GM12878 (cell line): ENCODE data around the gene SYNRG. TPM values are rescaled to one million over a fixed set of nuclear protein-coding genes. Genes with fewer than 3 reads are reported as not detected.

Experiments used
- ATAC-seq: fragments of 200-7000 bp; cut with Tn5 transposase; 3 replicates; pipeline ENCODE4 v1.9.1; 2020; ENCODE audit warnings: mild to moderate bottlenecking, moderate library complexity
- BruUV-seq: library from RNA; stranded (reverse); fragments of 400-500 nt; replicated peaks from 2 replicates; lab custom pipeline; 2021; lab: Mats Ljungman, UMichigan
- CTCF ChIA-PET: fragments of 300-600 bp; sonication (Branson Sonifier 250); formaldehyde crosslinking; extraction: SDS; loops from one replicate; lab custom pipeline; 2021; ENCODE audit warnings: inconsistent platforms; lab: Yijun Ruan, JAX
- POLR2A ChIA-PET: fragments of 350-600 bp; formaldehyde crosslinking; extraction: SDS; loops from one replicate; lab custom pipeline; 2021; ENCODE audit warnings: inconsistent platforms; lab: Charles Lee
- RAD21 ChIA-PET: fragments of 300-600 bp; sonication (Branson Sonifier 250); formaldehyde crosslinking; loops from one replicate; lab custom pipeline; 2023; ENCODE audit warnings: antibody characterized with exemption; ENCODE audit not compliant: unreplicated experiment; lab: Charles Lee
- SMC1A ChIA-PET: fragments of 300-600 bp; sonication (Branson Sonifier 250); formaldehyde crosslinking; loops from one replicate; lab custom pipeline; 2023; ENCODE audit not compliant: unreplicated experiment, uncharacterized antibody; lab: Charles Lee
- DNase-seq: peaks from one replicate; pipeline ENCODE4 v3.0.0-alpha.2; 2011; ENCODE audit warnings: low read depth, low spot score
- FAIRE-seq: peaks from 3 replicates; lab custom pipeline; 2011; peaks lifted over from hg19 to GRCh38; lab: Jason Lieb, UNC
- H2AFZ ChIP-seq: 2 replicates; pipeline ENCODE4 v1.6.0; 2011; ENCODE audit warnings: low read depth, low read length, control low read depth; ENCODE audit not compliant: control insufficient read depth
- H3K27ac ChIP-seq: 2 replicates; pipeline ENCODE4 v1.5.1; 2011; ENCODE audit warnings: control low read depth; ENCODE audit not compliant: control insufficient read depth, insufficient read depth
- H3K27me3 ChIP-seq, 2 experiments: replicated peaks in 1 of 2; 2 replicates each; pipeline versions ENCODE4 v1.6.0 to v1.6.1; 2011; ENCODE audit warnings: low read length in 1 of 2; ENCODE audit not compliant: control insufficient read depth in 2 of 2, insufficient read depth in 2 of 2
- H3K36me3 ChIP-seq, 2 experiments: 2 replicates each; pipeline ENCODE4 v1.5.1; 2011; ENCODE audit warnings: low read length in 1 of 2; ENCODE audit not compliant: control insufficient read depth in 2 of 2, insufficient read depth in 2 of 2
- H3K4me1 ChIP-seq: 2 replicates; pipeline ENCODE4 v1.6.1; 2011; ENCODE audit warnings: mild to moderate bottlenecking, low read length, moderate library complexity, mixed read lengths; ENCODE audit not compliant: control insufficient read depth, insufficient read depth
- H3K4me2 ChIP-seq: 2 replicates; pipeline ENCODE4 v1.6.0; 2011; ENCODE audit warnings: control low read depth; ENCODE audit not compliant: control insufficient read depth, insufficient read depth
- H3K4me3 ChIP-seq: fragments of 200-600 bp; sonication (generic); 2 replicates; pipeline ENCODE4 v1.5.1; 2016
- H3K79me2 ChIP-seq: 2 replicates; pipeline ENCODE4 v1.6.0; 2011; ENCODE audit warnings: low read length; ENCODE audit not compliant: control insufficient read depth, insufficient read depth
- H3K9ac ChIP-seq: 2 replicates; pipeline ENCODE4 v1.8.0; 2011; ENCODE audit warnings: low read length, control low read depth, mixed read lengths; ENCODE audit not compliant: control insufficient read depth, insufficient read depth
- H3K9me3 ChIP-seq: replicated peaks from 3 replicates; pipeline ENCODE4 v1.5.1; 2011; ENCODE audit warnings: mild to moderate bottlenecking, low read length; ENCODE audit not compliant: control insufficient read depth, insufficient read depth
- H4K20me1 ChIP-seq: 2 replicates; pipeline ENCODE4 v1.6.0; 2011; ENCODE audit not compliant: control insufficient read depth, insufficient read depth
- ATF7 ChIP-seq: fragments of 450-650 bp; IDR thresholded peaks from 2 replicates; pipeline ENCODE4 v1.6.1; 2016; ENCODE audit warnings: low read depth, mild to moderate bottlenecking
- CBFB ChIP-seq: IDR thresholded peaks from 2 replicates; pipeline ENCODE4 v1.6.1; 2016; ENCODE audit warnings: antibody characterized with exemption, low read depth
- CHD1 ChIP-seq: IDR thresholded peaks from 2 replicates; pipeline ENCODE4 v1.6.1; 2012; ENCODE audit warnings: low read depth, low read length, improper control_type of control experiment
- EED ChIP-seq: sonication (generic); IDR thresholded peaks from 2 replicates; pipeline ENCODE4 v1.6.1; 2016; ENCODE audit warnings: antibody characterized with exemption, low read depth
- HDAC2 ChIP-seq: fragments of 200-600 bp; sonication (generic); IDR thresholded peaks from 2 replicates; pipeline ENCODE4 v1.6.1; 2017
- IKZF1 ChIP-seq: fragments of 450-650 bp; conservative IDR thresholded peaks from 2 replicates; pipeline ENCODE4 v1.6.1; 2017; ENCODE audit warnings: antibody characterized with exemption, mild to moderate bottlenecking
- KAT2A ChIP-seq: conservative IDR thresholded peaks from 2 replicates; pipeline ENCODE4 v1.6.1; 2011; ENCODE audit warnings: low read depth, low read length; ENCODE audit not compliant: control insufficient read depth
- NR2C1 ChIP-seq: fragments of 450-650 bp; IDR thresholded peaks from 2 replicates; pipeline ENCODE4 v1.6.1; 2017; ENCODE audit warnings: antibody characterized with exemption, mild to moderate bottlenecking, moderate library complexity
- PAX8 ChIP-seq: fragments of 450-650 bp; IDR thresholded peaks from 2 replicates; pipeline ENCODE4 v1.6.1; 2017; ENCODE audit warnings: mild to moderate bottlenecking, moderate library complexity
- POLR2AphosphoS2 ChIP-seq: IDR thresholded peaks from 2 replicates; pipeline ENCODE4 v1.6.1; 2011; ENCODE audit warnings: low read depth, mild to moderate bottlenecking, low read length, improper control_type of control experiment, moderate library complexity
- POU2F2 ChIP-seq: IDR thresholded peaks from 3 replicates; pipeline ENCODE4 v1.6.1; 2011; ENCODE audit warnings: low read depth, mild to moderate bottlenecking, low read length, borderline replicate concordance
- RAD51 ChIP-seq: fragments of 450-650 bp; IDR thresholded peaks from 2 replicates; pipeline ENCODE4 v1.6.1; 2016; ENCODE audit warnings: moderate library complexity, mild to moderate bottlenecking, inconsistent platforms
- RFX5 ChIP-seq: IDR thresholded peaks from 2 replicates; pipeline ENCODE4 v1.6.1; 2011; ENCODE audit warnings: low read depth, low read length, improper control_type of control experiment
- SIX5 ChIP-seq: IDR thresholded peaks from 2 replicates; pipeline ENCODE4 v1.6.1; 2011; ENCODE audit warnings: mild to moderate bottlenecking, low read depth, low read length, moderate library complexity; ENCODE audit not compliant: severe bottlenecking
- STAT3 ChIP-seq: IDR thresholded peaks from 2 replicates; pipeline ENCODE4 v1.6.1; 2011; ENCODE audit warnings: low read depth, low read length, improper control_type of control experiment
- WGBS: methylation state at CpG from one replicate; pipeline ENCODE4 v1.1.6; 2016; ENCODE audit warnings: low lambda C conversion rate; ENCODE audit not compliant: insufficient replicate concordance, insufficient coverage; ENCODE audit errors: missing lambda C conversion rate; 5-methylcytosine and 5-hydroxymethylcytosine counted together
- in situ Hi-C: fragments of 300-500 bp; cut with MboI; formaldehyde crosslinking; loops from 9 replicates; pipeline ENCODE4 v1.14.3; 2018; ENCODE audit warnings: mixed read lengths
- intact Hi-C: fragments of 100-400 bp; cut with micrococcal nuclease; formaldehyde crosslinking; loops from one replicate; pipeline ENCODE4 v1.14.2; 2022; ENCODE audit not compliant: unreplicated experiment
- polyA plus RNA-seq, 11 experiments: library from polyadenylated mRNA; depleted of rRNA in 4 of 11; unstranded in 6 of 11; stranded (reverse) in 5 of 11; fragments of >200 nt; fragmentation: Nextera tagmentation in 4 of 11; fragmentation: Illumina TruSeq in 1 of 11; extraction: Ambion mirVana in 4 of 11; extraction: Trizol in 1 of 11; gene quantifications; 1 replicate in 1 of 11; 2 replicates in 10 of 11; pipeline versions ENCODE4 v1.2.1 to v1.2.3, GENCODE V29; 2011 to 2016; ENCODE audit warnings: inconsistent platforms in 2 of 11, missing spikeins in 2 of 11, low read depth in 1 of 11
- total RNA-seq, 4 experiments: library from RNA; depleted of rRNA in 3 of 4; stranded (reverse); fragments of >200 nt in 3 of 4; fragmentation: Illumina TruSeq in 1 of 4; extraction: Trizol in 1 of 4; gene quantifications; 2 replicates each; pipeline versions ENCODE4 v1.2.1 to v1.2.3, GENCODE V29; 2013 to 2021
- TF ChIP-seq, protein P1 (sequence below): IDR thresholded peaks from 2 replicates; pipeline ENCODE4 v1.6.1; 2012; ENCODE audit warnings: low read depth, low read length, improper control_type of control experiment
- TF ChIP-seq, protein P2 (sequence below): fragments of 450-650 bp; IDR thresholded peaks from 2 replicates; pipeline ENCODE4 v1.6.1; 2016; ENCODE audit warnings: mild to moderate bottlenecking
- TF ChIP-seq, protein P3 (sequence below): IDR thresholded peaks from 2 replicates; pipeline ENCODE4 v1.6.1; 2012; ENCODE audit warnings: low read depth, low read length, improper control_type of control experiment
- TF ChIP-seq, protein P4 (sequence below): IDR thresholded peaks from 2 replicates; pipeline ENCODE4 v1.6.1; 2012; ENCODE audit warnings: mild to moderate bottlenecking, low read depth, low read length

The SYNRG gene
- total and polyA plus RNA-seq, 10 of the 15 experiments (the other 5 are each of a cell fraction or from before 2014, with no cell fraction given): 5.2 to 40.4 (median 26.7) TPM

DNA sequence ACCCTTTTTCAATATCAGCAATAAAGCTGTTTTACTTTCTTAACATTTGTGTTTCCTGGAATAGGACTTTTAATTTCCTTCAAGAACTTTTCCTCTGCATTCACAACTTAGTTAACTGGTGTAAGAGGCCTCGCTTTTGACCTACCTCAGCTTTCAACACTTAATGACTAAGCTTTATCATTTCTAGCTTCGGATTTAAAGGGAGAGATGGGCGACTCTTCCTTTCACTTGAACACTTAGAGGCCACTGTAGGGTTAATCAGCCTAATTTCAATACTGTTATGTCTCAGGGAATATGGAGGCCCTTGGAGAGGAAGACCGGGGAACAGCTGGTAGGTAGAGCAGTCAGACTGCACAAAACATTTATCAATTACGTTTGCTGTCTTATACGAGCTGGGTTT is 4.7 kb downstream of the SYNRG start (continued):
- TF ChIP-seq EED: no peak
- no peak for TF ChIP-seq CHD1
- TF ChIP-seq CBFB: no peak
- TF ChIP-seq, protein P1, sequence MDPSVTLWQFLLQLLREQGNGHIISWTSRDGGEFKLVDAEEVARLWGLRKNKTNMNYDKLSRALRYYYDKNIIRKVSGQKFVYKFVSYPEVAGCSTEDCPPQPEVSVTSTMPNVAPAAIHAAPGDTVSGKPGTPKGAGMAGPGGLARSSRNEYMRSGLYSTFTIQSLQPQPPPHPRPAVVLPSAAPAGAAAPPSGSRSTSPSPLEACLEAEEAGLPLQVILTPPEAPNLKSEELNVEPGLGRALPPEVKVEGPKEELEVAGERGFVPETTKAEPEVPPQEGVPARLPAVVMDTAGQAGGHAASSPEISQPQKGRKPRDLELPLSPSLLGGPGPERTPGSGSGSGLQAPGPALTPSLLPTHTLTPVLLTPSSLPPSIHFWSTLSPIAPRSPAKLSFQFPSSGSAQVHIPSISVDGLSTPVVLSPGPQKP: no peak

DNA sequence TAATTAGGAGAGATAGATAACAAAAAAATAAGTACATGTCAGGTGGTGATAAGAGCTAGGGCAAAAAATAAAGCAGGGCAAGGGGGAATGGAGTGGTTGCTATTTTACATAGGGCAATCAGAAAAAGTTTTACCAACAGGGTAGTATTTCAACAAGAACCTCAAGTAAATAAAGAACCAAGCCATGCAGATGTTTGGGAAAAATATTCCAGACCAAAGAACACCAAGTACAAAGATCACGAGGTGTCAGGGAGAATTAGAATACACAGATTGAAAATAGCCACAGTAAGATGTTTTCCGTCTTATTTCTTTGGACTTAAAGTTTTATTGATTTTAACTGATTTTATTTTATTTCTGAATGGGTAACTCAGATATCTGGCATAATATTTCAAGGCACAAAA is 11.1 kb downstream of the SYNRG start:
- 47% methylated on average over 2 of the region's 2 CpGs for WGBS
- RAD21 ChIA-PET: no interaction called here
- Histone ChIP-seq H3K4me2 (no peak overlapping the region), H3K27ac (no peak overlapping the region), H4K20me1 (no peaks in the 10 kb centered on the region; the same call in 1 of the 2 replicates), H3K9ac (no peak overlapping the region), H3K79me2 (peaks cover 3% of the 10 kb centered on the region), H3K27me3 (no peaks in the 10 kb centered on the region), H2AFZ (no peak overlapping the region), H3K9me3 (no peaks in the 10 kb centered on the region), H3K36me3 (peaks cover 2 to 21% of the 10 kb centered on the region in 2 experiments), H3K4me3 (no peak overlapping the region), H3K4me1 (no peaks in the 10 kb centered on the region)
- FAIRE-seq (no peak), DNase-seq (no peak), ATAC-seq (no peak)
- no TSS peak for BruUV-seq
- in situ Hi-C loops (no loop called here), intact Hi-C loops (no loop called here)
- POLR2A ChIA-PET: no interaction called here
- CTCF ChIA-PET: no interaction called here
- SMC1A ChIA-PET: no interaction called here
- TF ChIP-seq, protein P2, sequence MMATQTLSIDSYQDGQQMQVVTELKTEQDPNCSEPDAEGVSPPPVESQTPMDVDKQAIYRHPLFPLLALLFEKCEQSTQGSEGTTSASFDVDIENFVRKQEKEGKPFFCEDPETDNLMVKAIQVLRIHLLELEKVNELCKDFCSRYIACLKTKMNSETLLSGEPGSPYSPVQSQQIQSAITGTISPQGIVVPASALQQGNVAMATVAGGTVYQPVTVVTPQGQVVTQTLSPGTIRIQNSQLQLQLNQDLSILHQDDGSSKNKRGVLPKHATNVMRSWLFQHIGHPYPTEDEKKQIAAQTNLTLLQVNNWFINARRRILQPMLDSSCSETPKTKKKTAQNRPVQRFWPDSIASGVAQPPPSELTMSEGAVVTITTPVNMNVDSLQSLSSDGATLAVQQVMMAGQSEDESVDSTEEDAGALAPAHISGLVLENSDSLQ: no peak
- no peak for TF ChIP-seq NR2C1
- TF ChIP-seq RFX5: no peak
- no peak for TF ChIP-seq PAX8
- TF ChIP-seq, protein P3, sequence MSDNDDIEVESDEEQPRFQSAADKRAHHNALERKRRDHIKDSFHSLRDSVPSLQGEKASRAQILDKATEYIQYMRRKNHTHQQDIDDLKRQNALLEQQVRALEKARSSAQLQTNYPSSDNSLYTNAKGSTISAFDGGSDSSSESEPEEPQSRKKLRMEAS: no peak
- TF ChIP-seq IKZF1: no peak
- no peak for TF ChIP-seq POLR2AphosphoS2
- TF ChIP-seq POU2F2: no peak
- no peak for TF ChIP-seq SIX5
- no peak for TF ChIP-seq KAT2A
- TF ChIP-seq, protein P4, sequence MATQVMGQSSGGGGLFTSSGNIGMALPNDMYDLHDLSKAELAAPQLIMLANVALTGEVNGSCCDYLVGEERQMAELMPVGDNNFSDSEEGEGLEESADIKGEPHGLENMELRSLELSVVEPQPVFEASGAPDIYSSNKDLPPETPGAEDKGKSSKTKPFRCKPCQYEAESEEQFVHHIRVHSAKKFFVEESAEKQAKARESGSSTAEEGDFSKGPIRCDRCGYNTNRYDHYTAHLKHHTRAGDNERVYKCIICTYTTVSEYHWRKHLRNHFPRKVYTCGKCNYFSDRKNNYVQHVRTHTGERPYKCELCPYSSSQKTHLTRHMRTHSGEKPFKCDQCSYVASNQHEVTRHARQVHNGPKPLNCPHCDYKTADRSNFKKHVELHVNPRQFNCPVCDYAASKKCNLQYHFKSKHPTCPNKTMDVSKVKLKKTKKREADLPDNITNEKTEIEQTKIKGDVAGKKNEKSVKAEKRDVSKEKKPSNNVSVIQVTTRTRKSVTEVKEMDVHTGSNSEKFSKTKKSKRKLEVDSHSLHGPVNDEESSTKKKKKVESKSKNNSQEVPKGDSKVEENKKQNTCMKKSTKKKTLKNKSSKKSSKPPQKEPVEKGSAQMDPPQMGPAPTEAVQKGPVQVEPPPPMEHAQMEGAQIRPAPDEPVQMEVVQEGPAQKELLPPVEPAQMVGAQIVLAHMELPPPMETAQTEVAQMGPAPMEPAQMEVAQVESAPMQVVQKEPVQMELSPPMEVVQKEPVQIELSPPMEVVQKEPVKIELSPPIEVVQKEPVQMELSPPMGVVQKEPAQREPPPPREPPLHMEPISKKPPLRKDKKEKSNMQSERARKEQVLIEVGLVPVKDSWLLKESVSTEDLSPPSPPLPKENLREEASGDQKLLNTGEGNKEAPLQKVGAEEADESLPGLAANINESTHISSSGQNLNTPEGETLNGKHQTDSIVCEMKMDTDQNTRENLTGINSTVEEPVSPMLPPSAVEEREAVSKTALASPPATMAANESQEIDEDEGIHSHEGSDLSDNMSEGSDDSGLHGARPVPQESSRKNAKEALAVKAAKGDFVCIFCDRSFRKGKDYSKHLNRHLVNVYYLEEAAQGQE: no peak
- no peak for TF ChIP-seq STAT3
- TF ChIP-seq ATF7: no peak
- no peak for TF ChIP-seq RAD51
- no peak for TF ChIP-seq HDAC2
